Measurements from ENCODE around the gene AIG1. TPM values are rescaled to one million over a fixed set of nuclear protein-coding genes. Genes with fewer than 3 reads are reported as not detected.

The AIG1 gene
- total RNA-seq, 2 experiments from 2014 or later = 7.4 to 8.4 TPM

DNA sequence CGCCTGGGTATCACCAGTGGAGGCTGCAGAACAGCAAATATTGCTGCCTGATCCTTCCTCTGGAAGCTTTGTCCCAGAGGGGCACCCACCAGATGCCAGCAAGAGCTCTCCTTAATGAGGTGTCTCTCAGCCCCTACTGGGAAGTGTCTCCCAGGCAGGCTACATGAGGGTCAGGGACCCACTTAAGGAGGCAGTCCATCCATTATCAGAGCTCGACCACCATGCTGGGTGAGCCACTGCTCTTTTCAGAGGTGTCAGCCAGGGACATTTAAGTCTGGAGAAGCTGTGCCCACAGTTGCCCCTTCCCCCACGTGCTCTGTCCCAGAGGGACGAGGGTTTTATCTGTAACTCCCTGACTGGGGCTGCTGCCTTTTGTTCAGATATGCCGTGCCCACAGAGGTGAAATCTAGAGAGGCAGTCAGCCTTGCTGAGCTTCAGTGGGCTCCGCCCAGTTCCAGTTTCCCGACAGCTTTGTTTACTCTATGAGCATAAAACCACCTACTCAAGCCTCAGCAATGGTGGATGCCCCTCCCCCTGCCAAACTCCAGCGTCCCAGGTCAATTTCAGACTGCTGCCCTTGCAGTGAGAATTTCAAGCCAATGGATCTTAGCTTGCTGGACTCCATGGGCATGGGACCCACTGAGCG is 25.9 kb upstream of the AIG1 start:
- Histone ChIP-seq H3K27me3 (ENCODE audit: control insufficient read depth in 1 of 2, insufficient read depth in 2 of 2, low read length in 2 of 2) (no peaks in the 10 kb centered on the region), H3K9me3 (ENCODE audit: control insufficient read depth in 1 of 2, insufficient read depth in 1 of 2, low read length in 2 of 2) (no peaks in the 10 kb centered on the region), H3K27ac (ENCODE audit: low read depth in 1 of 2, low read length in 2 of 2) (no peak overlapping the region), H3K4me1 (ENCODE audit: insufficient read depth, low read length) (peaks cover 4% of the 10 kb centered on the region), H3K4me3 (ENCODE audit: low read length) (no peak overlapping the region), H3K36me3 (ENCODE audit: insufficient read depth, low read length) (no peaks in the 10 kb centered on the region)
- no peaks in the 10 kb centered on the region for H3K9me3 Mint-ChIP-seq
- DNase-seq (no peak), ATAC-seq (ENCODE audit: poor library complexity) (no peak)
- TF ChIP-seq, protein P1, sequence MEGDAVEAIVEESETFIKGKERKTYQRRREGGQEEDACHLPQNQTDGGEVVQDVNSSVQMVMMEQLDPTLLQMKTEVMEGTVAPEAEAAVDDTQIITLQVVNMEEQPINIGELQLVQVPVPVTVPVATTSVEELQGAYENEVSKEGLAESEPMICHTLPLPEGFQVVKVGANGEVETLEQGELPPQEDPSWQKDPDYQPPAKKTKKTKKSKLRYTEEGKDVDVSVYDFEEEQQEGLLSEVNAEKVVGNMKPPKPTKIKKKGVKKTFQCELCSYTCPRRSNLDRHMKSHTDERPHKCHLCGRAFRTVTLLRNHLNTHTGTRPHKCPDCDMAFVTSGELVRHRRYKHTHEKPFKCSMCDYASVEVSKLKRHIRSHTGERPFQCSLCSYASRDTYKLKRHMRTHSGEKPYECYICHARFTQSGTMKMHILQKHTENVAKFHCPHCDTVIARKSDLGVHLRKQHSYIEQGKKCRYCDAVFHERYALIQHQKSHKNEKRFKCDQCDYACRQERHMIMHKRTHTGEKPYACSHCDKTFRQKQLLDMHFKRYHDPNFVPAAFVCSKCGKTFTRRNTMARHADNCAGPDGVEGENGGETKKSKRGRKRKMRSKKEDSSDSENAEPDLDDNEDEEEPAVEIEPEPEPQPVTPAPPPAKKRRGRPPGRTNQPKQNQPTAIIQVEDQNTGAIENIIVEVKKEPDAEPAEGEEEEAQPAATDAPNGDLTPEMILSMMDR (IDR thresholded peaks at IDR 0.05) = no peak
- no peak overlapping the region for H3K27ac Mint-ChIP-seq
- H3K36me3 Mint-ChIP-seq (ENCODE audit: low read depth) = no peaks in the 10 kb centered on the region
- no peak overlapping the region for H3K4me3 Mint-ChIP-seq
- intact Hi-C loops (cut with DNase I, micrococcal nuclease) = loop anchor here in 1 of 2 experiments (10.0 kb wide), 1 partner anchor 390 kb away; no protein-coding TSS in a partner anchor
- POLR2A ChIA-PET = no interaction called here
- H3K27me3 Mint-ChIP-seq = no peaks in the 10 kb centered on the region
- no peaks in the 10 kb centered on the region for H3K4me1 Mint-ChIP-seq (ENCODE audit: low read depth)
- CTCF ChIA-PET = interaction anchor here (1.3 kb wide), 1 partner anchor 8 kb away, joined by 3 read pairs; no protein-coding TSS in a partner anchor

DNA sequence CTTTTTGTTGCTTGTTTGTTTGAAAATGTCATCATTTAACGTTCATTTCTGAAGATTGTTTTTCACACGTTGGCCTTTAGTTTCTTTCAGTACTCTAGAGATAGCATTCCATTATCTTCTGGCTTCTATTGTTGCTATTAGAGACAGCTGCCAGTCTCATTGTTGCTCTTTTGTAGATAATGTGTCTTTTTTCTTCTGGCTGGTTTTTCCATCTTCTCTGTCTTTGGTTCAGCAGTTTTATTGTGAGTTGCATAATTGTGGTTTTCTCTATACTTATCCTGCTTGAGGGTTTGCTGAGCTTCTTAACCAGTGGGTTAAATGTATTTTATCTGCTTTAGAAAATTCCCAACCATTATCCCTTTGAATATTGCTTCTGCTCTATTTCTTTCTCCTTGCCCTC is 23.2 kb upstream of the AIG1 start:
- no peaks in the 10 kb centered on the region for H3K9me3 ChIP-seq (ENCODE audit: control insufficient read depth in 1 of 2, insufficient read depth in 1 of 2, low read length in 2 of 2)
- no peaks in the 10 kb centered on the region for H3K36me3 Mint-ChIP-seq (ENCODE audit: low read depth)
- intact Hi-C loops (cut with DNase I, micrococcal nuclease) = loop anchor here in 1 of 2 experiments (10.0 kb wide), 1 partner anchor 387 kb away; no protein-coding TSS in a partner anchor
- no peak overlapping the region for H3K27ac Mint-ChIP-seq
- TF ChIP-seq, protein P1 (IDR thresholded peaks at IDR 0.05) = no peak
- no peak overlapping the region for H3K4me3 Mint-ChIP-seq
- H3K27ac ChIP-seq (ENCODE audit: low read depth in 1 of 2, low read length in 2 of 2) = no peak overlapping the region
- ATAC-seq (ENCODE audit: poor library complexity) = no peak
- ChIA-PET CTCF (no interaction called here), POLR2A (no interaction called here)
- no peaks in the 10 kb centered on the region for H3K4me1 Mint-ChIP-seq (ENCODE audit: low read depth)
- DNase-seq = no peak
- peaks cover 4% of the 10 kb centered on the region for H3K4me1 ChIP-seq (ENCODE audit: insufficient read depth, low read length)
- no peaks in the 10 kb centered on the region for H3K27me3 ChIP-seq (ENCODE audit: control insufficient read depth in 1 of 2, insufficient read depth in 2 of 2, low read length in 2 of 2)
- peaks cover 7% of the 10 kb centered on the region for H3K27me3 Mint-ChIP-seq
- H3K4me3 ChIP-seq (ENCODE audit: low read length) = no peak overlapping the region
- no peaks in the 10 kb centered on the region for H3K9me3 Mint-ChIP-seq
- H3K36me3 ChIP-seq (ENCODE audit: insufficient read depth, low read length) = no peaks in the 10 kb centered on the region

DNA sequence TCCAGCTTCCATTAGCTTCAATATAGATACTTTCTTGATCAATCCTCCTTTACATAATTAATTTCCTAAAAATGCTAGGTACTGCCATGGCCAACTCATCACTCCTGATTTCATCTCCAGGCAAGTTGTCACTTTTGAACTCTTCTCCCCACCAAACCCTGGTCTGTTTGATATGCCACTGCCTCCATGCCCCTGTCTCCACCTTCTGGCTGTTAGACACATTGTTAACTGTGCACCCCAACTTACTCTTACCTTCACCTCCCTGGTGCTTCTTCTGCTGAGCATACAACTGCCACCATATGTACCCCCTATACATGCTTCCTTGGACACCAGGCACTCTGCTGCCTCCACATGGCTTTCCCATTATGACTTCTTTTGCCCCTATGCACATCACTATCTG is 21.9 kb upstream of the AIG1 start:
- CTCF ChIA-PET = no interaction called here
- H3K27me3 ChIP-seq (ENCODE audit: control insufficient read depth in 1 of 2, insufficient read depth in 2 of 2, low read length in 2 of 2) = no peaks in the 10 kb centered on the region
- DNase-seq (peak in 2 of 14 experiments; percentile 22 to 45), ATAC-seq (ENCODE audit: poor library complexity) (peak; percentile 63)
- H3K9me3 ChIP-seq (ENCODE audit: control insufficient read depth in 1 of 2, insufficient read depth in 1 of 2, low read length in 2 of 2) = no peaks in the 10 kb centered on the region
- no peak overlapping the region for H3K4me3 ChIP-seq (ENCODE audit: low read length)
- H3K36me3 Mint-ChIP-seq (ENCODE audit: low read depth) = no peaks in the 10 kb centered on the region
- TF ChIP-seq, protein P1 (IDR thresholded peaks at IDR 0.05) = peak; percentile 25
- H3K4me1 ChIP-seq (ENCODE audit: insufficient read depth, low read length) = peaks cover 4% of the 10 kb centered on the region
- POLR2A ChIA-PET = no interaction called here
- H3K27me3 Mint-ChIP-seq = peaks cover 12% of the 10 kb centered on the region
- intact Hi-C loops (cut with DNase I, micrococcal nuclease) = loop anchor here in 1 of 2 experiments (10.0 kb wide), 1 partner anchor 386 kb away; no protein-coding TSS in a partner anchor
- H3K27ac Mint-ChIP-seq = no peak overlapping the region
- H3K36me3 ChIP-seq (ENCODE audit: insufficient read depth, low read length) = no peaks in the 10 kb centered on the region
- no peak overlapping the region for H3K4me3 Mint-ChIP-seq
- H3K9me3 Mint-ChIP-seq = no peaks in the 10 kb centered on the region
- H3K4me1 Mint-ChIP-seq (ENCODE audit: low read depth) = no peaks in the 10 kb centered on the region
- no peak overlapping the region for H3K27ac ChIP-seq (ENCODE audit: low read depth in 1 of 2, low read length in 2 of 2)
